IMR-90 (cell line): ENCODE results near the gene TMC4. TPM values are rescaled to one million over a fixed set of nuclear protein-coding genes. Genes with fewer than 3 reads are reported as not detected.
"Not testable (repeated sequence)": the region's sequence is repeated elsewhere in the genome, so short reads cannot be mapped to it uniquely, and the experiment has no call there.

ENCODE experiments used
- ATAC-seq: fragments of 200-7000 bp; cut with Tn5 transposase; 2 replicates; pipeline ENCODE4 v1.9.1; 2020; ENCODE audit warnings: low read depth, mild to moderate bottlenecking, moderate library complexity
- BruUV-seq: library from RNA; stranded (reverse); fragments of 400-500 nt; replicated peaks from 2 replicates; lab custom pipeline; 2021; lab: Mats Ljungman, UMichigan
- CTCF ChIA-PET: fragments of 300-600 bp; formaldehyde crosslinking; extraction: SDS; loops from one replicate; lab custom pipeline; 2021; ENCODE audit warnings: antibody characterized with exemption; lab: Yijun Ruan, JAX
- POLR2A ChIA-PET: fragments of 300-600 bp; sonication (Branson Sonifier 250); formaldehyde crosslinking; loops from one replicate; lab custom pipeline; 2022; ENCODE audit warnings: antibody characterized with exemption; ENCODE audit not compliant: unreplicated experiment; lab: Charles Lee
- DNase-seq: peaks from one replicate; pipeline ENCODE4 v3.0.0; 2013
- H2AFZ ChIP-seq: replicated peaks from 2 replicates; pipeline ENCODE3; 2013; ENCODE audit warnings: low read length, mild to moderate bottlenecking; ENCODE audit not compliant: poor library complexity
- H2AK5ac ChIP-seq: 2 replicates; pipeline ENCODE4 v1.6.1; 2013; ENCODE audit warnings: low read depth, low read length, inconsistent platforms
- H2AK9ac ChIP-seq: replicated peaks from 2 replicates; pipeline ENCODE3; 2013; ENCODE audit warnings: mild to moderate bottlenecking, low read depth, low read length, moderate library complexity; ENCODE audit not compliant: poor library complexity
- H2BK120ac ChIP-seq: 2 replicates; pipeline ENCODE4 v1.6.1; 2013; ENCODE audit warnings: low read depth, low read length, inconsistent platforms
- H2BK15ac ChIP-seq: 3 replicates; pipeline ENCODE4 v1.6.1; 2013; ENCODE audit warnings: low read depth, low read length, inconsistent platforms
- H2BK20ac ChIP-seq: 2 replicates; pipeline ENCODE4 v1.6.1; 2013; ENCODE audit warnings: low read depth, mild to moderate bottlenecking, inconsistent platforms, low read length, moderate library complexity
- H2BK5ac ChIP-seq: 2 replicates; pipeline ENCODE4 v1.6.1; 2013; ENCODE audit warnings: mild to moderate bottlenecking, low read depth, low read length, inconsistent platforms; ENCODE audit not compliant: poor library complexity, severe bottlenecking
- H3K14ac ChIP-seq: replicated peaks from 2 replicates; pipeline ENCODE4 v1.6.1; 2013; ENCODE audit warnings: low read depth, low read length, inconsistent platforms
- H3K18ac ChIP-seq: 2 replicates; pipeline ENCODE4 v1.6.1; 2013; ENCODE audit warnings: low read depth, low read length, control low read depth
- H3K23ac ChIP-seq: 2 replicates; pipeline ENCODE4 v1.6.1; 2013; ENCODE audit warnings: low read depth, low read length, inconsistent platforms
- H3K27ac ChIP-seq: 2 replicates; pipeline ENCODE4 v1.5.1; 2013; ENCODE audit warnings: mild to moderate bottlenecking, control low read depth, low read length; ENCODE audit not compliant: insufficient read depth
- H3K27me3 ChIP-seq: 2 replicates; pipeline ENCODE4 v1.6.1; 2013; ENCODE audit warnings: low read length; ENCODE audit not compliant: control insufficient read depth, insufficient read depth
- H3K36me3 ChIP-seq: 2 replicates; pipeline ENCODE4 v1.6.1; 2013; ENCODE audit warnings: low read length, mixed read lengths; ENCODE audit not compliant: control insufficient read depth, insufficient read depth
- H3K4ac ChIP-seq: 2 replicates; pipeline ENCODE4 v1.6.1; 2013; ENCODE audit warnings: low read depth, low read length, inconsistent platforms
- H3K4me1 ChIP-seq: 2 replicates; pipeline ENCODE4 v1.6.1; 2013; ENCODE audit warnings: low read length, mixed read lengths; ENCODE audit not compliant: control insufficient read depth, insufficient read depth
- H3K4me2 ChIP-seq: 2 replicates; pipeline ENCODE4 v1.6.1; 2013; ENCODE audit warnings: low read depth, mild to moderate bottlenecking, control low read depth, low read length, moderate library complexity
- H3K4me3 ChIP-seq: 2 replicates; pipeline ENCODE4 v1.5.1; 2013; ENCODE audit warnings: low read depth, mild to moderate bottlenecking, control low read depth, low read length, moderate library complexity; ENCODE audit not compliant: insufficient read depth
- H3K56ac ChIP-seq: 2 replicates; pipeline ENCODE4 v1.6.1; 2013; ENCODE audit warnings: low read length, inconsistent platforms; ENCODE audit not compliant: insufficient read depth; ENCODE audit errors: extremely low read depth
- H3K79me1 ChIP-seq, 2 experiments: 2 replicates each; pipeline ENCODE4 v1.6.1; 2013; ENCODE audit warnings: low read length in 2 of 2, inconsistent platforms in 1 of 2, low read depth in 1 of 2
- H3K9ac ChIP-seq: 2 replicates; pipeline ENCODE4 v1.6.1; 2013; ENCODE audit warnings: low read depth, low read length, control low read depth
- H3K9me1 ChIP-seq: 2 replicates; pipeline ENCODE4 v1.6.1; 2013; ENCODE audit warnings: low read length, inconsistent platforms; ENCODE audit not compliant: insufficient read depth
- H3K9me3 ChIP-seq: 2 replicates; pipeline ENCODE4 v1.6.1; 2013; ENCODE audit warnings: low read length; ENCODE audit not compliant: control insufficient read depth, insufficient read depth
- H4K20me1 ChIP-seq: 2 replicates; pipeline ENCODE4 v1.6.1; 2013; ENCODE audit warnings: low read length, inconsistent platforms; ENCODE audit not compliant: insufficient read depth
- H4K5ac ChIP-seq: 2 replicates; pipeline ENCODE4 v1.6.1; 2013; ENCODE audit warnings: mild to moderate bottlenecking, low read depth, low read length, control low read depth
- H4K8ac ChIP-seq, 2 experiments: 2 replicates each; pipeline ENCODE4 v1.6.1; 2013; ENCODE audit warnings: low read depth in 2 of 2, low read length in 2 of 2, control low read depth in 1 of 2, inconsistent platforms in 1 of 2
- H4K91ac ChIP-seq: 2 replicates; pipeline ENCODE4 v1.6.1; 2013; ENCODE audit warnings: low read depth, low read length, inconsistent platforms; ENCODE audit not compliant: insufficient read depth
- WGBS, 2 experiments: methylation state at CpG; one replicate each; pipeline versions ENCODE4 v1.1.5 to v1.1.7; 2013; ENCODE audit warnings: missing lambda C conversion rate in 2 of 2; ENCODE audit not compliant: insufficient read length in 1 of 2; ENCODE audit errors: extremely low coverage in 2 of 2; 5-methylcytosine and 5-hydroxymethylcytosine counted together
- dilution Hi-C: fragments of 300-500 bp; cut with HindIII; formaldehyde crosslinking; loops from one replicate; pipeline ENCODE4 v1.14.3; 2018; ENCODE audit warnings: low sequenced_read_pairs; ENCODE audit not compliant: unreplicated experiment
- in situ Hi-C: fragments of 300-500 bp; cut with MboI; formaldehyde crosslinking; loops from 3 replicates; pipeline ENCODE4 v1.14.3; 2019; ENCODE audit warnings: low sequenced_read_pairs, inconsistent platforms, mixed read lengths
- intact Hi-C: fragments of 100-400 bp; cut with micrococcal nuclease; formaldehyde crosslinking; loops from 2 replicates; pipeline ENCODE4 v1.10.0; 2022
- polyA plus RNA-seq, 3 experiments: library from polyadenylated mRNA; depleted of rRNA; stranded (reverse); fragments of >200 nt; gene quantifications; 2 replicates each; pipeline ENCODE4 v1.2.3, GENCODE V29; 2012; ENCODE audit warnings: low replicate concordance in 1 of 3
- total RNA-seq: library from RNA; depleted of rRNA; stranded (reverse); fragments of >200 nt; gene quantifications from 2 replicates; pipeline ENCODE4 v1.2.3, GENCODE V29; 2012

The TMC4 gene
- total and polyA plus RNA-seq, 2 of the 4 experiments (the other 2 are of a cell fraction) = 0.72 to 1.1 TPM

GRCh38 chr19:54214217-54214616, 41.3 kb upstream of the TMC4 start:
- H2BK20ac ChIP-seq, H2BK120ac ChIP-seq, H3K14ac ChIP-seq, H3K18ac ChIP-seq, H3K4ac ChIP-seq, H4K91ac ChIP-seq, in situ Hi-C loops, H3K23ac ChIP-seq, ATAC-seq, BruUV-seq, H4K5ac ChIP-seq, intact Hi-C loops, H2AK5ac ChIP-seq, POLR2A ChIA-PET, H3K36me3 ChIP-seq, H4K8ac ChIP-seq, H2AFZ ChIP-seq, H3K27ac ChIP-seq, H2AK9ac ChIP-seq, H3K4me3 ChIP-seq, H3K56ac ChIP-seq, H2BK5ac ChIP-seq, H2BK15ac ChIP-seq, dilution Hi-C loops, DNase-seq, CTCF ChIA-PET, H3K27me3 ChIP-seq, H3K9ac ChIP-seq, H3K9me3 ChIP-seq, H3K4me2 ChIP-seq: not testable (repeated sequence)
- peaks cover 0 to 18% of the 10 kb centered on the region in 2 experiments; a peak in 2 of 4 replicates for H3K79me1 ChIP-seq
- peaks cover 20% of the 10 kb centered on the region for H4K20me1 ChIP-seq
- no CpG with 5 or more reads among the region's 5 CpGs for WGBS, 2 experiments
- H3K9me1 ChIP-seq = peaks cover 13% of the 10 kb centered on the region
- H3K4me1 ChIP-seq = peaks cover 15% of the 10 kb centered on the region
